ENCODE measurements around the gene RGL2.

- TF ChIP-seq FOXJ3 (CRISPR knock-in tag; IDR thresholded peaks at IDR 0.05): no peak
- peak; percentile 51 for TF ChIP-seq CTCF (IDR thresholded peaks at IDR 0.05)
- peak; percentile 70 for TF ChIP-seq CHD2 (IDR thresholded peaks at IDR 0.05; ENCODE audit: low read length, partially characterized antibody)
- TF ChIP-seq TCF12 (IDR thresholded peaks at IDR 0.05): peak; percentile 18; the same call in 1 of the 2 replicates
Observed at GRCh38 chr6:33276864-33277662, 21.7 kb downstream of the RGL2 start, which contains the start of gene B3GALT4.
